Skeletal muscle satellite cell (primary cell): ENCODE data around the gene PIP4K2C. TPM values are rescaled to one million over a fixed set of nuclear protein-coding genes. Genes with fewer than 3 reads are reported as not detected.

Source experiments
- H3K27me3 ChIP-seq: 2 replicates; pipeline ENCODE4 v1.7.0; 2013; ENCODE audit warnings: low read length; ENCODE audit not compliant: control insufficient read depth, insufficient read depth
- H3K36me3 ChIP-seq: 2 replicates; pipeline ENCODE4 v1.7.0; 2013; ENCODE audit warnings: mild to moderate bottlenecking, control low read depth, low read length; ENCODE audit not compliant: insufficient read depth
- H3K4me1 ChIP-seq: 2 replicates; pipeline ENCODE4 v1.7.0; 2013; ENCODE audit warnings: low read length; ENCODE audit not compliant: control insufficient read depth, insufficient read depth
- H3K4me2 ChIP-seq: 2 replicates; pipeline ENCODE4 v1.7.0; 2013; ENCODE audit warnings: mild to moderate bottlenecking, low read length
- H3K4me3 ChIP-seq: 2 replicates; pipeline ENCODE4 v1.7.0; 2013; ENCODE audit warnings: low read length
- H3K9ac ChIP-seq: 2 replicates; pipeline ENCODE4 v1.7.0; 2013; ENCODE audit warnings: mild to moderate bottlenecking, low read depth, low read length, moderate library complexity
- H3K9me3 ChIP-seq: replicated peaks from 2 replicates; pipeline ENCODE4 v1.7.0; 2013; ENCODE audit warnings: mild to moderate bottlenecking, control low read depth, low read length
- total RNA-seq: library from RNA; depleted of rRNA; stranded (reverse); fragments of >200 nt; gene quantifications from 2 replicates; pipeline ENCODE4 v1.2.3, GENCODE V29; 2012; rRNA removed

The PIP4K2C gene
- total RNA-seq: 6.6 and 9.1 TPM in 2 replicates

GRCh38 chr12:57590864-57591781, at the start of gene PIP4K2C:
Gene PIP4K2C, plus strand, starts transcription at chr12:57591192. Its CDS starts 98 bp downstream, at chr12:57591290.
- no peaks in the 10 kb centered on the region for H3K36me3 ChIP-seq
- peak within 1 kb of the TSS; percentile 79 for H3K4me3 ChIP-seq
- H3K9ac ChIP-seq: peak within 1 kb of the TSS; percentile 78
- peaks cover 13% of the 10 kb centered on the region for H3K4me1 ChIP-seq
- H3K9me3 ChIP-seq: no peaks in the 10 kb centered on the region
- H3K27me3 ChIP-seq: peaks cover 22% of the 10 kb centered on the region
- H3K4me2 ChIP-seq: peak within 1 kb of the TSS; percentile 87

GRCh38 chr12:57541717-57542116, 49.3 kb upstream of the PIP4K2C start:
- H3K9me3 ChIP-seq: no peaks in the 10 kb centered on the region
- H3K27me3 ChIP-seq: no peaks in the 10 kb centered on the region
- peaks cover 17% of the 10 kb centered on the region for H3K4me1 ChIP-seq
- no peak overlapping the region for H3K9ac ChIP-seq
- no peak overlapping the region for H3K4me3 ChIP-seq
- H3K36me3 ChIP-seq: peaks cover 50% of the 10 kb centered on the region
- no peak overlapping the region for H3K4me2 ChIP-seq

GRCh38 chr12:57543581-57543980, 47.4 kb upstream of the PIP4K2C start:
- Histone ChIP-seq H3K4me2 (no peak overlapping the region), H3K27me3 (peaks cover 5% of the 10 kb centered on the region), H3K9me3 (no peaks in the 10 kb centered on the region), H3K9ac (no peak overlapping the region), H3K4me1 (peaks cover 17% of the 10 kb centered on the region), H3K36me3 (peaks cover 37% of the 10 kb centered on the region), H3K4me3 (no peak overlapping the region)

- H3K4me1 ChIP-seq: peaks cover 22% of the 10 kb centered on the region
- H3K9me3 ChIP-seq: no peaks in the 10 kb centered on the region
- H3K36me3 ChIP-seq: peaks cover 21% of the 10 kb centered on the region
- peak overlapping the region; percentile 78 for H3K4me3 ChIP-seq
- peaks cover 25% of the 10 kb centered on the region for H3K27me3 ChIP-seq
- H3K4me2 ChIP-seq: peak overlapping the region; percentile 99
- H3K9ac ChIP-seq: peak overlapping the region; percentile 97
These were observed 45.1 kb upstream of the PIP4K2C start for GRCh38 chr12:57545809-57546437.

GRCh38 chr12:57546438-57547287, 44.3 kb upstream of the PIP4K2C start, which contains the start of gene DCTN2:
Gene DCTN2, minus strand, starts transcription at chr12:57547192. Its CDS starts 129 bp downstream, at chr12:57547063.
- no peaks in the 10 kb centered on the region for H3K9me3 ChIP-seq
- peak within 1 kb of the TSS; percentile 99 for H3K4me2 ChIP-seq
- peaks cover 14% of the 10 kb centered on the region for H3K36me3 ChIP-seq
- peak within 1 kb of the TSS; percentile 97 for H3K9ac ChIP-seq
- H3K4me3 ChIP-seq: peak within 1 kb of the TSS; percentile 78
- H3K27me3 ChIP-seq: peaks cover 30% of the 10 kb centered on the region
- peaks cover 16% of the 10 kb centered on the region for H3K4me1 ChIP-seq

- Histone ChIP-seq H3K4me1 (peaks cover 16% of the 10 kb centered on the region), H3K27me3 (peaks cover 38% of the 10 kb centered on the region), H3K36me3 (peaks cover 11% of the 10 kb centered on the region), H3K9me3 (no peaks in the 10 kb centered on the region), H3K4me2 (peak overlapping the region; percentile 72), H3K9ac (peak overlapping the region; percentile 97), H3K4me3 (peak overlapping the region; percentile 78)
These were observed 43.5 kb upstream of the PIP4K2C start for GRCh38 chr12:57547288-57548012.

DNA sequence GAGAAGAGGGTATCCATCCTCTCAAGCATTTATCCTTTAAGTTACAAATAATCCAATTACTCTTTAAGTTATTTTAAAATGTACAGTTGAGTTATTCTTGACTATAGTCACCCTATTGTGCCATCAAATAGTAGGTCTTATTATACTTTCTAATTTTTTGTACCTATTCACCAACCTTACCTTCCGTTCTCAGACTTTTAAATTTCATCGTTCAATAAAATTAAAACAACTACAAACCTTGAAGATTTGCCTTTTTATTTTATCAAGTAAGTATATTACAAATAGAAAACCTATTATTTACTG, 43.0 kb upstream of the PIP4K2C start:
- Histone ChIP-seq H3K9me3 (no peaks in the 10 kb centered on the region), H3K4me3 (no peak overlapping the region), H3K4me2 (no peak overlapping the region), H3K36me3 (peaks cover 11% of the 10 kb centered on the region), H3K27me3 (peaks cover 39% of the 10 kb centered on the region), H3K4me1 (peaks cover 22% of the 10 kb centered on the region), H3K9ac (no peak overlapping the region)

GRCh38 chr12:57548488-57548887, 42.5 kb upstream of the PIP4K2C start:
- H3K4me2 ChIP-seq: no peak overlapping the region
- no peaks in the 10 kb centered on the region for H3K9me3 ChIP-seq
- no peak overlapping the region for H3K9ac ChIP-seq
- peaks cover 11% of the 10 kb centered on the region for H3K36me3 ChIP-seq
- no peak overlapping the region for H3K4me3 ChIP-seq
- peaks cover 39% of the 10 kb centered on the region for H3K27me3 ChIP-seq
- peaks cover 23% of the 10 kb centered on the region for H3K4me1 ChIP-seq

- Histone ChIP-seq H3K4me2 (peak overlapping the region; percentile 73), H3K4me1 (peaks cover 23% of the 10 kb centered on the region), H3K4me3 (peak overlapping the region; percentile 45), H3K27me3 (peaks cover 47% of the 10 kb centered on the region), H3K9me3 (no peaks in the 10 kb centered on the region), H3K9ac (no peak overlapping the region), H3K36me3 (peaks cover 8% of the 10 kb centered on the region)
These were observed 41.6 kb upstream of the PIP4K2C start for GRCh38 chr12:57549203-57549908.

- H3K9me3 ChIP-seq: no peaks in the 10 kb centered on the region
- peak within 1 kb of the TSS; percentile 73 for H3K4me2 ChIP-seq
- H3K36me3 ChIP-seq: peaks cover 8% of the 10 kb centered on the region
- H3K27me3 ChIP-seq: peaks cover 50% of the 10 kb centered on the region
- no peak within 1 kb of the TSS for H3K9ac ChIP-seq
- peak within 1 kb of the TSS; percentile 45 for H3K4me3 ChIP-seq
- H3K4me1 ChIP-seq: peaks cover 23% of the 10 kb centered on the region
These were observed 40.9 kb upstream of the PIP4K2C start, which contains the start of gene KIF5A for GRCh38 chr12:57549909-57550640. Gene KIF5A, plus strand, starts transcription at chr12:57550044. Its CDS starts 228 bp downstream, at chr12:57550272.
